Neural progenitor cell (in vitro differentiated cells): Measurements from ENCODE around the gene HERC2.

Experiments
- EZH2 ChIP-seq: fragments of 200-600 bp; sonication (generic); IDR thresholded peaks from 2 replicates; pipeline ENCODE4 v1.6.1; 2017; ENCODE audit warnings: antibody characterized with exemption, mild to moderate bottlenecking, moderate library complexity
- EZH2phosphoT487 ChIP-seq: fragments of 200-600 bp; sonication (generic); IDR thresholded peaks from 2 replicates; pipeline ENCODE4 v1.6.1; 2017; ENCODE audit warnings: antibody characterized with exemption
- TF ChIP-seq, protein P1 (sequence below): fragments of 200-600 bp; sonication (generic); IDR thresholded peaks from 2 replicates; pipeline ENCODE4 v1.5.1; 2017; ENCODE audit warnings: antibody characterized with exemption, mild to moderate bottlenecking

DNA sequence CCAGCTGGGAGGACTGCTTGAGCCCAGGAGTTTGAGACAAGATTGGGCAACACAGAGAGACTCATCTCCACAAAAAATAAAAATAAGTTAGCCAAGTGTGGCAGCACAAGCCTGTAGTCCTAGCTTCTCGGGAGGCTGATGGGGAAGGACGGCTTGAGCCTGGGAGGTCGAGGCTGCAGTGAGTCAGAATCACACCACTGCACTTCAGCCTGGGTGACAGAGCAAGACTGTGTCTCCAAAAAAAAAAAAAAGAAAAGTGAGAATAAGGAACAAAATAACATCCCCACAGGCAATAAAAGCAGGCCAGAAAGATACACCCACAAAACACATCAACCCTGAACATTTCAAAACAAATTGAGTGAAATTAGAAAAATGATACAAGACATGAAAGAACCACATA lies 174.2 kb downstream of the HERC2 start:
- TF ChIP-seq, protein P1, sequence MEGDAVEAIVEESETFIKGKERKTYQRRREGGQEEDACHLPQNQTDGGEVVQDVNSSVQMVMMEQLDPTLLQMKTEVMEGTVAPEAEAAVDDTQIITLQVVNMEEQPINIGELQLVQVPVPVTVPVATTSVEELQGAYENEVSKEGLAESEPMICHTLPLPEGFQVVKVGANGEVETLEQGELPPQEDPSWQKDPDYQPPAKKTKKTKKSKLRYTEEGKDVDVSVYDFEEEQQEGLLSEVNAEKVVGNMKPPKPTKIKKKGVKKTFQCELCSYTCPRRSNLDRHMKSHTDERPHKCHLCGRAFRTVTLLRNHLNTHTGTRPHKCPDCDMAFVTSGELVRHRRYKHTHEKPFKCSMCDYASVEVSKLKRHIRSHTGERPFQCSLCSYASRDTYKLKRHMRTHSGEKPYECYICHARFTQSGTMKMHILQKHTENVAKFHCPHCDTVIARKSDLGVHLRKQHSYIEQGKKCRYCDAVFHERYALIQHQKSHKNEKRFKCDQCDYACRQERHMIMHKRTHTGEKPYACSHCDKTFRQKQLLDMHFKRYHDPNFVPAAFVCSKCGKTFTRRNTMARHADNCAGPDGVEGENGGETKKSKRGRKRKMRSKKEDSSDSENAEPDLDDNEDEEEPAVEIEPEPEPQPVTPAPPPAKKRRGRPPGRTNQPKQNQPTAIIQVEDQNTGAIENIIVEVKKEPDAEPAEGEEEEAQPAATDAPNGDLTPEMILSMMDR = no peak
- TF ChIP-seq EZH2phosphoT487 (no peak), EZH2 (no peak)
